Astrocyte (in vitro differentiated cells and primary cell): ENCODE data around the gene CFAP298.

Experiments used
- CTCF ChIP-seq: IDR thresholded peaks from 2 replicates; pipeline ENCODE4 v1.5.1; 2011; ENCODE audit warnings: low read depth, mild to moderate bottlenecking, inconsistent platforms, low read length, moderate library complexity; ENCODE audit not compliant: insufficient read depth
- EZH2 ChIP-seq: IDR thresholded peaks from 2 replicates; pipeline ENCODE4 v1.6.1; 2012; ENCODE audit warnings: mild to moderate bottlenecking, low read length, inconsistent platforms; ENCODE audit not compliant: insufficient read depth

- TF ChIP-seq EZH2 (no peak), CTCF (no peak)
Observed at GRCh38 chr21:32565856-32566465, 46.2 kb downstream of the CFAP298 start.
